Central memory CD8-positive, alpha-beta T cell (primary cell): ENCODE data around the gene ETV6.

ENCODE experiments used
- ATAC-seq: fragments of 150-1000 bp; cut with Tn5 transposase; replicated peaks from 2 replicates; pipeline ENCODE4 v1.10.0; 2022; ENCODE audit warnings: mild to moderate bottlenecking, moderate FRiP score, moderate number of reproducible peaks; ENCODE audit not compliant: poor library complexity, severe bottlenecking; ENCODE audit errors: extremely low read depth
- DNase-seq, 2 donors: peaks; one replicate each; pipeline ENCODE4 v3.0.0; 2021; ENCODE audit warnings: low spot score in 2 of 2
- H3K27ac Mint-ChIP-seq: one replicate; pipeline ENCODE4 v1.8.0; 2022; ENCODE audit warnings: low read depth, mild to moderate bottlenecking, moderate library complexity, mixed read lengths
- H3K27me3 Mint-ChIP-seq: one replicate; pipeline ENCODE4 v1.8.0; 2022; ENCODE audit warnings: mixed read lengths
- H3K36me3 Mint-ChIP-seq: one replicate; pipeline ENCODE4 v1.8.0; 2022; ENCODE audit warnings: mild to moderate bottlenecking, moderate library complexity, mixed read lengths; ENCODE audit not compliant: insufficient read depth
- H3K4me1 Mint-ChIP-seq: one replicate; pipeline ENCODE4 v1.8.0; 2022; ENCODE audit warnings: mixed read lengths
- H3K4me3 Mint-ChIP-seq: one replicate; pipeline ENCODE4 v1.8.0; 2022; ENCODE audit warnings: mild to moderate bottlenecking, moderate library complexity, mixed read lengths
- H3K9me3 Mint-ChIP-seq: one replicate; pipeline ENCODE4 v1.8.0; 2022; ENCODE audit warnings: mixed read lengths

The ETV6 gene

DNA sequence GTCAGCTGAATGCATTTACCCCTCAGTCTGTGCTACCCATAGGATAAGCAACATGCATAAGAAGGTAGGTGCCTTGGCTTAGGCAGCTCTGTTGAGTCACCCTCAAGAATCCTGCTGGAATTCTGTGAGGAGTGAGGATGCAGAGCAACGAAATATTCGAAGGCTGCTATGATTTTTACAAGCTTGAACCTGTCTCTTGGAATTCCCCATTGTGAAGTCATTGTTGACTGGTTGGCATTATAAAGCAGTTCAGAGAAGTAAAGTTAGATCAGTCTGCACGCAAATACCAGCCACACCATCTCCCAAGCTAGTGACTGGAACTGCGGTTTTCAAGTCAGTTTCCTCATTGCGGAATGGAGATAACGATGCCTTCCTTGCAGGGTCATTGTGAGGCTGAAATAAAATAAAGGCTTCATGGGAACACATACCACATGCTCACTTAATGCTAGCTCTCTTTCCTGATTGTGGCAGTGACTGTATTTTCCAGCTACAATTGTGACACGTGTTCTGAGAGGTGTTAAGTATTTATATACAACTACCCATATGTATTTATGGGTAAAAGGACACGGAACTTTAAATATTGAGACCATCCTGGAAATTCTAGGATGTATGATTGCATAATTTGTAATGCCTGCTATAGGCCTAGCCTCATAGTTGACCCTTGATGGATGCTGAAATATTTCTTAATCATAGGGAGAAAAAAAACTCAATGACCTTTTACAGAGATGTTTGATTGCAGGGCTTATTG lies 96.7 kb downstream of the ETV6 start:
- Mint-ChIP-seq H3K27ac (no peak overlapping the region), H3K27me3 (no peaks in the 10 kb centered on the region), H3K4me3 (no peak overlapping the region), H3K4me1 (peaks cover 18% of the 10 kb centered on the region), H3K36me3 (peaks cover 7% of the 10 kb centered on the region), H3K9me3 (no peaks in the 10 kb centered on the region)
- no peak for DNase-seq
- ATAC-seq, result no peak

DNA sequence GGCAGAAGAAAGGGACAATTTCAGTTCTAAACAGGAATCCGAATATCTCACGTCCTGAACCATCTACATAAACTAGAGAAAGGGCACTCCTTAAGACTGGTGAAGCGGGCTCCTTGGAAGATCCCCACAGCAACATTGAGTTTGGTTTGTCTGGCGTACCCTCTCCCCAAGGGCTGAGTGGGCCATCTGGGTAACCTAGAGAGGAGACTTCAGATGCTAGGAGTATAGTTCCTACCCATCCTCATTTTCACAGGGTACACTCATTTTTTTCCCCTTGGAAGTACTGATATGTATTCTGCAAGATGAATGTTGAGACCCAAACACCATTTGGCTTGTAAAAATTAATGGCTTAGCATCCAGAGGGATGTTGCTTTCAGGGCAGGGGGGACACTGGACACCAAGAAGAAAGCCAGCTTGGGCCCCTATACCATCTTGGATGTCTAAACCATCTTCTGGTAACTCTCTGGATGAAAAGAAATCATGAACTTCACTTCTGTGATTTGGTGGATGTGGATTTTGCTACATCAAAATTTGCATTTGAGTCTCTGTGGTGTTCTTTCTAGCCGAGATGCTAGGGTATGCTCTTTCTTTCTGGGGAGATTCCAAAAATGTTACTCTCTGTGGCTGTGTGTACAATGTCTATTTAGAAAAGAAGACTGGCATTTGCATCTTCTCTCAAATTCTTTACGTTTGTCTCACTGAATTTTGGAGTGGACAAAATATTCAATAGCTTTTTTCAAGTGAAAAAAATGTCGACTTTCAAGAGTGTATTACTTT lies 97.7 kb downstream of the ETV6 start:
- no peak for ATAC-seq
- Mint-ChIP-seq H3K27ac (no peak overlapping the region), H3K27me3 (no peaks in the 10 kb centered on the region), H3K4me3 (no peak overlapping the region), H3K36me3 (peaks cover 9% of the 10 kb centered on the region), H3K4me1 (peaks cover 11% of the 10 kb centered on the region), H3K9me3 (no peaks in the 10 kb centered on the region)
- DNase-seq, result no peak

DNA sequence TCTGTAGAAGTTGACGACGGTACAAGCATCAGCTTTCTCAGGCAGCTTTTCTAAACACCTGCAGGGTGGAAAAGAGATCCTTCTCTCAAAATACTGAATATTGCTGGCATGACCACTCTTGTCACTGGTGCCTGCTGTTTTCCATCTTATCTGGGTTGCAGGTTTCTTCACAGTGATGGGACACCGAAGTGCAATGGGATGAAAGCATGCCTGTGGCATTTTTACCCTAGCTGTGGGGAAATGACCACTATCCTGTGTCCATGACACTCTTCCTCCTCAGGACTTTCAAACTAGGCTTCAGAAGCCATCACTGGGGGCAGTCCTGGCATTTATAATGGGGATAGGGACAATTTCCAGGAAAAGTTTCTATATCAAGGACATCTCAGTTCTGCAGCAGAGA lies 98.5 kb downstream of the ETV6 start:
- ATAC-seq (no peak), DNase-seq (no peak)
- H3K9me3 Mint-ChIP-seq, result no peaks in the 10 kb centered on the region
- peaks cover 14% of the 10 kb centered on the region for H3K4me1 Mint-ChIP-seq
- H3K27me3 Mint-ChIP-seq, result no peaks in the 10 kb centered on the region
- H3K4me3 Mint-ChIP-seq, result no peak overlapping the region
- peaks cover 11% of the 10 kb centered on the region for H3K36me3 Mint-ChIP-seq
- H3K27ac Mint-ChIP-seq, result no peak overlapping the region

DNA sequence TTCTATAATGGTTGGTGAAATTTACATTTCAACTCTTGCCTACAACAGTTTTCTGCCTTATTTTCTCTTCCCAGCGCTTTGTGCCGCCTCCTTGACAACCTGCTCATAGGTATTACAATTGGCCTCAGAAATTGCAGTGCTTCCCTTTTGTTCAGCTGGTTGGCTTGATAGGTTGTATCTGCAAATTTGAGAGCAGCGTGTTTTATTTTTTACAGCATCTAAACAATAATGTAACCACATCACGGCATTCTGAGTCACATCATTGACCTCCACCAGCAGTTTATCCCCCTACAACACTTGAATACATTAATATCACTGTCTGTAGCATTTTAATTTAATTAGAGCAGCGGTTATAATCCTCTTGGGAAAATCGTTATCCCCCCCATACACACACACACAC lies 99.4 kb downstream of the ETV6 start:
- Mint-ChIP-seq H3K9me3 (no peaks in the 10 kb centered on the region), H3K4me3 (no peak overlapping the region), H3K27me3 (no peaks in the 10 kb centered on the region), H3K27ac (peak overlapping the region; percentile 24), H3K36me3 (peaks cover 11% of the 10 kb centered on the region), H3K4me1 (peaks cover 22% of the 10 kb centered on the region)
- no peak for DNase-seq
- no peak for ATAC-seq

DNA sequence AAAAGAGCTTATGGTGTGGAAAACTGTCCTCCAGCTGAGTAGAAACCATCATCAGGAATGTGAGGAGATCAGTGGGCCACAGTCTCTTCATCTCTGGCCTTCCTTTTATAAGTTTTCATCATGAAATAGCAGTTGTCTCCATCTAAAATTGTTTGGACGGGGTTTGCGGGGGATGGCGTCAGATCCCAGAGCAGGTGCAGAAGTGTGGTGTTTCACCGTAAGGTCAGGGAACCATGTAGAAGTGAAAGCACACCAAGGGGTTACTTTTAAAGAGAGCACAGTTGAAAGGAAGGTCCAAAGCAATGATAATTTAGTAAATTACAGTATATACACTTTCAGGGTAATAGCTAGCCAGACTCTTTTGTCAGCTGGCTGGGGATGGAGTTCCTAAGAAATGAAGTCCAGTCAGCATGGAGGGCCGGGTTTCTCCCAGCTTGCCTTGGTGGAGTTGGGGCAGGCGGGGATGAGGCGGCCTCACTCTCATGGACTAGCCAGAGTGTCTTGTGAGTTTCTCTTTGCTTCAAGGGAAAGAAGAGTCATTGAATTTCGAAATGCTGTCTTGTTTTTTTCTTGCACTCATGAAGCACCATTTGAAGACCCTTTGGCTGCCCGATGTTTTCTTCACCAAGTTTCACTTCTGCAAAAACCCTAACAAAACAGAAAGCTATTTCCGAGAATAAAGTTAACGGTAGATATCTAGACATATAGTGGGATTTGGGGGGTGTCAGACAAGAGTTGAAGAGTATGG lies 100.6 kb downstream of the ETV6 start:
- no peak for DNase-seq
- H3K27ac Mint-ChIP-seq, result peak overlapping the region; percentile 24
- H3K9me3 Mint-ChIP-seq, result no peaks in the 10 kb centered on the region
- peaks cover 22% of the 10 kb centered on the region for H3K4me1 Mint-ChIP-seq
- no peak for ATAC-seq
- H3K4me3 Mint-ChIP-seq, result no peak overlapping the region
- peaks cover 16% of the 10 kb centered on the region for H3K36me3 Mint-ChIP-seq
- H3K27me3 Mint-ChIP-seq, result no peaks in the 10 kb centered on the region

DNA sequence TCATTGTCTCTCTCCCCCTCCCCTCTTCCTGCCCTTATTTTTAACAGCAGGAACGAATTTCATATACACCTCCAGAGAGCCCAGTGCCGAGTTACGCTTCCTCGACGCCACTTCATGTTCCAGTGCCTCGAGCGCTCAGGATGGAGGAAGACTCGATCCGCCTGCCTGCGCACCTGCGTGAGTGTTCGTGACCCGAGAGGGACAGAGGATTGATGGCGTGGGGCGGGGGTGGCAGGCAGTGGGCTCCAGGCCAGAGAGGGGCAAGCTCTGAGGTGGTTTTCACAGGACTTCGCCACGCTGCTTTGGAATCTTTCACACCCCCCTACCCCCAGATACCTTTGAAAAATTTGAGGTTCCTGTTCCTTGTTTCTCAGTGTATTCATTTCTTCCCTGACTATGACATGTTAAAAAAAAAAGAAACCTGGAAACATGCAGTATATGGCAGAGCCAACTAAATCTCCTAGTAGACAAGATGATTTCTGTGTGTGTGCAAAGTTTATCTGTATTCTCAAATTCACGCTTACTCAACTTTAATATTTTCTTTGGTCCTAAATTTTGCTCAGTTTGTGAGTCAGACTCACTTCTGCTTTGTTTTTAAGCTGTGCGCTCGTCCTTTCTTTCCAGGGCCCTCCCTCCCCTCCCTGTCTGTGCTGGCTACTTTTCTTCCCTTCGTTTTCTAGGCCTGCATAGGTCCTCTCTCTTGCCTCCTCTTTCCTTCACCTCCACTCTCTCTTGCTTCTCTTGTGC lies 103.1 kb downstream of the ETV6 start:
- Mint-ChIP-seq H3K27ac (peak overlapping the region; percentile 80), H3K27me3 (no peaks in the 10 kb centered on the region), H3K9me3 (no peaks in the 10 kb centered on the region), H3K4me1 (peaks cover 27% of the 10 kb centered on the region), H3K36me3 (peaks cover 16% of the 10 kb centered on the region), H3K4me3 (no peak overlapping the region)
- ATAC-seq (no peak), DNase-seq (no peak)

DNA sequence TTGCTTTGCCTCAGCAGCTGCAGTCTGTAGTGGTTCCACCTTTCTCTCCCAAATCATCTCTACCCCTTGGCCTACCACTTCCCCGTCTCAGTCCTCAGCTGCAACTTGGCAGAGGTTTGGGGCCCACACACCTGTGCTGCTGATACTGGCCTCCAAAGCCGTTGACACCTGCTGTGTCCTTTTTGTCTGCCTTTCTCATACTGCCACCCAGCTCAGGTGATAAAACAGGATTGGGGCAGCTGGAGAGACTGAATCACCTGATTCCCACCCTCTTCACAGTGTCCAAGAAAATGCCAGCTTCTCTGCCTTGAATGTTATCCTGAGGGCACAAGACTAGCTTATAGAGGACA lies 103.7 kb downstream of the ETV6 start:
- Mint-ChIP-seq H3K27me3 (no peaks in the 10 kb centered on the region), H3K36me3 (peaks cover 16% of the 10 kb centered on the region), H3K4me3 (no peak overlapping the region), H3K27ac (peak overlapping the region; percentile 80), H3K9me3 (no peaks in the 10 kb centered on the region), H3K4me1 (peaks cover 27% of the 10 kb centered on the region)
- DNase-seq (no peak), ATAC-seq (no peak)

DNA sequence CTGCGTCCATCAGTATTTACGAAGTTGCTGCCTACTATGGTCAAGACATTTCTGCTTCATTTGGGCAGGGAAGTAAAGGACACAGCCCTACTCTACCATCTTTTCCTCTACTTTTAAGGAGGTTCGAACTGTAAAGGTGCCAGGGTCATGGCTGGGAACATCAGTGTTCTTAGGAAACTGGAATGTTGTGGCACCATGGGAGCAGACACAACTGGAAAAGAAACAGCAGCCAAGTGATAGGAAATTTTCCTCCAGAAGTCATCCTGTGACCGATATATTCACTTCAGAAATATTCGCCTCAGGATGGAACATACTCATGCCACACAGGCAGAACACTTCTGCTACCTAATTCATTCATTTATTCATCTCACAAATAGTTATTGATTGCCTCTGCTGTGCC lies 104.4 kb downstream of the ETV6 start:
- no peak for ATAC-seq
- no peak overlapping the region for H3K4me3 Mint-ChIP-seq
- DNase-seq, result no peak
- H3K36me3 Mint-ChIP-seq, result peaks cover 16% of the 10 kb centered on the region
- H3K4me1 Mint-ChIP-seq, result peaks cover 32% of the 10 kb centered on the region
- no peaks in the 10 kb centered on the region for H3K27me3 Mint-ChIP-seq
- no peak overlapping the region for H3K27ac Mint-ChIP-seq
- H3K9me3 Mint-ChIP-seq, result no peaks in the 10 kb centered on the region

DNA sequence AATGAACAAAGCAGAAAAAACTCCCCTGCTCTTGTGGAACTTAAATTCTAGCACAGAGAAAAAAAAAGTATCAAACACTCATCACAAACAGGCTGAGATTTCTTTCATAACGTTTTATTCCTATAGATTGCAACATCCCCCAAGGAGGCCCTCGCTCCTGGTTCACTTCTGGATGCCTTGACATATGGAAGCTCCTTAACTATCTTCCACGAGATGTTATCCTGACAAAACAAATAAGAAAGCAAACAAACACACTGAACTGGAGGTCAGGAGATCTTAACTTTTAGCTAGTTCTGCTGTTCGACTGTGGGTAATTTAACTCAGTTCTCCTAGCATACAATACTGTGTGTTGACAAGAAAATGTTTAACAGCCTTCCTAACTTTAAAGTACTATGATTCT lies 104.8 kb downstream of the ETV6 start:
- Mint-ChIP-seq H3K4me3 (no peak overlapping the region), H3K36me3 (peaks cover 14% of the 10 kb centered on the region), H3K27me3 (no peaks in the 10 kb centered on the region), H3K4me1 (peaks cover 30% of the 10 kb centered on the region), H3K9me3 (no peaks in the 10 kb centered on the region), H3K27ac (no peak overlapping the region)
- DNase-seq (no peak), ATAC-seq (no peak)

DNA sequence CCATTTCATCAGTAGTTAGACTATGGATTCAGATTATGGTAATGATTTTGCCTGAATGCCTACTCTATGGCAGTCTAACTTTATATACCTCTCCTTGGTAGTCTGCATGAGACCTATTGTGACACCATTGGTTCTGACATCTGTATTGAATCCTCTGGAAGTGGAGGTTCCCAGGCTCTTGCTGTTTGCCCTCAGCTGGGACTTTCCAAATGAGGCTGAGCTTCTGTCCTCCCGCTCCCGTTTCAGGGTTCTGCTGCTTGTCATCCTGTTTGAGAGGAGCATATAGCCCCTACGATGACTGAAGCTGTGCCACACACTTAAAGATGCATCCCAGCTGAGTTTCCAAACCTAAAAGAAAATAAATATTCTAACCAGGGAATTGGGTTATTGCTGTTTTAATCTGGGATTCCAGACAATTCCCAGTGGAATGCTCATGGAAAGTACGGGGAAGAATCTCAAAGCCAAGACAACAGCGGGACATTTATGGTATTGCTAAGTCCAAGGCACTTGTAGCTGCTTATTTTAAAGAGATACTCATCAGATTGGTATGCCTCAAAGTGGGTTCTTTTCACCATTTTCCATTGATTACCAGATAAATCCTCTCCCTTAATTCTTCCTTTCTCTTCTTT lies 105.9 kb downstream of the ETV6 start:
- peaks cover 21% of the 10 kb centered on the region for H3K4me1 Mint-ChIP-seq
- H3K27ac Mint-ChIP-seq, result no peak overlapping the region
- H3K4me3 Mint-ChIP-seq, result no peak overlapping the region
- H3K9me3 Mint-ChIP-seq, result no peaks in the 10 kb centered on the region
- H3K27me3 Mint-ChIP-seq, result no peaks in the 10 kb centered on the region
- H3K36me3 Mint-ChIP-seq, result peaks cover 14% of the 10 kb centered on the region
- no peak for DNase-seq
- no peak for ATAC-seq

DNA sequence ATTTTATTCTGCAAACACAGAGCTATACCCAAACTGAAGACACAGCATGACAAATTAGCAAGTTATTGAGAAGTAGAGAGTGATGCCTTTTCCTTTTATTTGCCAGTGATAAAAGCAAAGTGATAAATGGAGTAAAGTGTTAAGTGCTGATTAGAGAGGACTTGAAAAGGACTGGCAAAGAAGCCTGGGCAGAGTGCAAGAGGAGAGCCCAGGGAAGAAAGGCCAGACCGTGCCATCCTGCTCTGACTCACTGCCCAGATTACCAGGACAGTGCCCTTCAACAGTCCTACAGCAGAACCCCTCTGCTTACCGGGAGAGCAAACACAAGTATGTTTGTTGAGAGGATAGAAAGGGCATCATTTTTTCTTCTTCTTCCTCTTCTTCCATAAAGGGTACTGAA lies 106.5 kb downstream of the ETV6 start:
- Mint-ChIP-seq H3K27me3 (no peaks in the 10 kb centered on the region), H3K4me3 (no peak overlapping the region), H3K4me1 (peaks cover 23% of the 10 kb centered on the region), H3K27ac (no peak overlapping the region), H3K36me3 (peaks cover 14% of the 10 kb centered on the region), H3K9me3 (no peaks in the 10 kb centered on the region)
- DNase-seq (no peak), ATAC-seq (no peak)

DNA sequence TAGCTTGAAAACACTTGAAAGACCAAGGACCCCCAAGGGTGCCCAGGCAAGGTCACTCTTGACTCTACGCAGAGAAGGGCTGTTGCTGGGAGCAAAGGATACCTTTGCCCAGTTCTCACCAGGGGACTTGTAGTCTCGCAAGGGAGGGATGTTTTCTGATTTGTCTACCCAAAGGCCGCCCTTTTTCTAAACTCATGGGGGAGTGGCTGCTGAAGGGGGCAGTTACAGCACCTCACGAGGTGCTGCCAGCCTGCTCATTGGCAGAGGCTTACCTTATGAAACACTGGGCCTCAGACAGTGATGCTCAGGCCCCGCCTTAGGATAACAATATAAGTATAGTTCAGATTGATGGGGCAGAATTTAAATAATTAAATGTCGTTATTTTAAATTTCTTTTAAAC lies 107.0 kb downstream of the ETV6 start:
- ATAC-seq (no peak), DNase-seq (no peak)
- H3K4me3 Mint-ChIP-seq, result no peak overlapping the region
- H3K27me3 Mint-ChIP-seq, result no peaks in the 10 kb centered on the region
- no peaks in the 10 kb centered on the region for H3K9me3 Mint-ChIP-seq
- H3K36me3 Mint-ChIP-seq, result peaks cover 12% of the 10 kb centered on the region
- peaks cover 26% of the 10 kb centered on the region for H3K4me1 Mint-ChIP-seq
- H3K27ac Mint-ChIP-seq, result no peak overlapping the region
